ENCODE results near the gene CCL5. TPM values are rescaled to one million over a fixed set of nuclear protein-coding genes. Genes with fewer than 3 reads are reported as not detected.

Gene CCL5
- polyA plus RNA-seq, 1 donor from 2014 or later, result not detected

- H3K4me2 ChIP-seq (ENCODE audit: low read length), result no peak overlapping the region
- no peaks in the 10 kb centered on the region for H3K36me3 ChIP-seq (ENCODE audit: insufficient read depth, low read length)
- no peak overlapping the region for H3K9ac ChIP-seq (ENCODE audit: low read length)
- no peaks in the 10 kb centered on the region for H3K79me2 ChIP-seq (replicated peaks; ENCODE audit: insufficient read depth, low read length)
- H3K27me3 ChIP-seq (ENCODE audit: insufficient read depth, low read depth, low read length), result no peaks in the 10 kb centered on the region
- no peaks in the 10 kb centered on the region for H3F3A ChIP-seq (ENCODE audit: insufficient read depth, low read length, poor library complexity, severe bottlenecking)
- TF ChIP-seq CTCF (IDR thresholded peaks at IDR 0.05; ENCODE audit: poor library complexity, severe bottlenecking), result peak; percentile 66
- peak; percentile 42 for TF ChIP-seq RAD21 (conservative IDR thresholded peaks at IDR 0.05)
- TF ChIP-seq SMC3 (conservative IDR thresholded peaks at IDR 0.05; ENCODE audit: poor library complexity), result no peak
- H3K4me3 ChIP-seq (ENCODE audit: low read length), result no peak overlapping the region
- H3K9me2 ChIP-seq (ENCODE audit: insufficient read depth, low read length), result no peaks in the 10 kb centered on the region
- no peak overlapping the region for H2AFZ ChIP-seq (ENCODE audit: low read depth, low read length)
- H3K9me3 ChIP-seq (ENCODE audit: low read length), result no peaks in the 10 kb centered on the region
- H3K27ac ChIP-seq (ENCODE audit: low read length), result no peak overlapping the region
- no peaks in the 10 kb centered on the region for H4K20me1 ChIP-seq (ENCODE audit: insufficient read depth)
Observed at GRCh38 chr17:35849469-35850348, 30.5 kb downstream of the CCL5 start.

- Histone ChIP-seq H3K4me2 (ENCODE audit: low read length) (no peak overlapping the region), H3K36me3 (ENCODE audit: insufficient read depth, low read length) (no peaks in the 10 kb centered on the region), H3K79me2 (replicated peaks; ENCODE audit: insufficient read depth, low read length) (no peaks in the 10 kb centered on the region), H3K9me3 (ENCODE audit: low read length) (no peaks in the 10 kb centered on the region), H3F3A (ENCODE audit: insufficient read depth, low read length, poor library complexity, severe bottlenecking) (no peaks in the 10 kb centered on the region), H3K4me3 (ENCODE audit: low read length) (no peak overlapping the region), H3K27ac (ENCODE audit: low read length) (no peak overlapping the region), H3K9me2 (ENCODE audit: insufficient read depth, low read length) (no peaks in the 10 kb centered on the region), H2AFZ (ENCODE audit: low read depth, low read length) (no peak overlapping the region), H3K27me3 (ENCODE audit: insufficient read depth, low read depth, low read length) (no peaks in the 10 kb centered on the region), H4K20me1 (ENCODE audit: insufficient read depth) (no peaks in the 10 kb centered on the region), H3K9ac (ENCODE audit: low read length) (no peak overlapping the region)
- TF ChIP-seq TAF1 (IDR thresholded peaks at IDR 0.05; ENCODE audit: low read depth) (no peak), POLR2AphosphoS5 (IDR thresholded peaks at IDR 0.05) (no peak), MXI1 (conservative IDR thresholded peaks at IDR 0.05; ENCODE audit: poor library complexity, severe bottlenecking) (no peak), EP300 (conservative IDR thresholded peaks at IDR 0.05; ENCODE audit: poor library complexity, severe bottlenecking) (no peak), EZH2 (IDR thresholded peaks at IDR 0.05; ENCODE audit: borderline replicate concordance, insufficient read depth, low read length, poor library complexity, severe bottlenecking) (no peak), REST (IDR thresholded peaks at IDR 0.05; ENCODE audit: borderline replicate concordance) (no peak), CTCF (IDR thresholded peaks at IDR 0.05; ENCODE audit: poor library complexity, severe bottlenecking) (no peak), SMC3 (conservative IDR thresholded peaks at IDR 0.05; ENCODE audit: poor library complexity) (no peak), RAD21 (conservative IDR thresholded peaks at IDR 0.05) (no peak)
Observed at GRCh38 chr17:35847633-35848373, 32.4 kb downstream of the CCL5 start.
